ENCODE measurements around the gene TBC1D5.

- TF ChIP-seq SMC3 (IDR thresholded peaks at IDR 0.05) = no peak
- TF ChIP-seq JUN (IDR thresholded peaks at IDR 0.05) = no peak
- TF ChIP-seq CTCF (IDR thresholded peaks at IDR 0.05) = no peak
- no peak for TF ChIP-seq EP300 (IDR thresholded peaks at IDR 0.05)
- TF ChIP-seq CEBPB (IDR thresholded peaks at IDR 0.05) = no peak
- no peak for TF ChIP-seq HOXA7 (CRISPR knock-in tag; IDR thresholded peaks at IDR 0.05)
- TF ChIP-seq POLR2A (IDR thresholded peaks at IDR 0.05; ENCODE audit: low read length) = no peak
- TF ChIP-seq CBX2 (IDR thresholded peaks at IDR 0.05; ENCODE audit: borderline replicate concordance, low read depth) = no peak
These were observed 608.5 kb downstream of the TBC1D5 start for GRCh38 chr3:17133632-17134545.

Data from A549 (cell line).